ENCODE data around the gene TRIM73.
"Not testable (repeated sequence)": the region's sequence is repeated elsewhere in the genome, so short reads cannot be mapped to it uniquely, and the experiment has no call there.

DNA sequence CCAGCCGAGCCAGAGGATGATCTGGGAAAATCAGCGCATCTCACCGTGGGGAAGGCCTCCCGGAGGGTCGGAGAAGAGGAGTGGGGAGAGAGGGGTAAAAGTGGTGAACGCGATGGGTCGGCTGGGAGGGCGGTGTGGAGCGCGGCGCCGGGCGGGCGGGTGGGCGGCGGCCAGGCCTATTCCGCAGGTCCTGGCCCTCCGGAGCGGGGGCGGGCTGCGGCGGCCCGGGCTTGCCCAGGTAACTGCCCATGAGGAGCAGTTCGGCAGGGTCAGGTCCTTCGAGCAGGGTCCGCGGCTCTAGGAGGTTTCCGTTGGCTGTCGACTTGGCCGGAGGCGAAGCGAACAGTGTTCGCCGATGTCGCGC, 46.7 kb downstream of the TRIM73 start:
- TF ChIP-seq, protein P1, sequence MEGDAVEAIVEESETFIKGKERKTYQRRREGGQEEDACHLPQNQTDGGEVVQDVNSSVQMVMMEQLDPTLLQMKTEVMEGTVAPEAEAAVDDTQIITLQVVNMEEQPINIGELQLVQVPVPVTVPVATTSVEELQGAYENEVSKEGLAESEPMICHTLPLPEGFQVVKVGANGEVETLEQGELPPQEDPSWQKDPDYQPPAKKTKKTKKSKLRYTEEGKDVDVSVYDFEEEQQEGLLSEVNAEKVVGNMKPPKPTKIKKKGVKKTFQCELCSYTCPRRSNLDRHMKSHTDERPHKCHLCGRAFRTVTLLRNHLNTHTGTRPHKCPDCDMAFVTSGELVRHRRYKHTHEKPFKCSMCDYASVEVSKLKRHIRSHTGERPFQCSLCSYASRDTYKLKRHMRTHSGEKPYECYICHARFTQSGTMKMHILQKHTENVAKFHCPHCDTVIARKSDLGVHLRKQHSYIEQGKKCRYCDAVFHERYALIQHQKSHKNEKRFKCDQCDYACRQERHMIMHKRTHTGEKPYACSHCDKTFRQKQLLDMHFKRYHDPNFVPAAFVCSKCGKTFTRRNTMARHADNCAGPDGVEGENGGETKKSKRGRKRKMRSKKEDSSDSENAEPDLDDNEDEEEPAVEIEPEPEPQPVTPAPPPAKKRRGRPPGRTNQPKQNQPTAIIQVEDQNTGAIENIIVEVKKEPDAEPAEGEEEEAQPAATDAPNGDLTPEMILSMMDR (IDR thresholded peaks at IDR 0.05), result not testable (repeated sequence)
- not testable (repeated sequence) for TF ChIP-seq POLR2A (IDR thresholded peaks at IDR 0.05)
